Tibial artery (tissue), 4 donors: ENCODE measurements around the gene LDLRAD2.

Source experiments
- DNase-seq, 2 donors: peaks; one replicate each; pipeline ENCODE4 v3.0.0-alpha.2; 2019
- H3K27ac ChIP-seq, 2 donors: fragments of 200-600 bp; sonication (generic) in 1 of 2; 1 replicate in 1 of 2; 2 replicates in 1 of 2; pipeline ENCODE4 v1.5.1; 2018 to 2019; ENCODE audit warnings: mild to moderate bottlenecking in 1 of 2
- H3K27me3 ChIP-seq, 2 donors: fragments of 200-600 bp; sonication (generic) in 1 of 2; one replicate each; pipeline versions ENCODE4 v1.5.1 to v1.6.0; 2016 to 2019
- H3K36me3 ChIP-seq, 3 donors: fragments of 200-600 bp; sonication (generic) in 2 of 3; one replicate each; pipeline ENCODE4 v1.5.1; 2016 to 2019; ENCODE audit warnings: mild to moderate bottlenecking in 2 of 3
- H3K4me1 ChIP-seq, 4 donors: fragments of 200-600 bp; sonication (generic) in 2 of 4; 1 replicate in 3 of 4; 2 replicates in 1 of 4; pipeline ENCODE4 v1.5.1; 2016 to 2019
- H3K4me3 ChIP-seq, 2 donors: fragments of 200-600 bp; sonication (generic) in 1 of 2; 1 replicate in 1 of 2; 2 replicates in 1 of 2; pipeline ENCODE4 v1.5.1; 2018 to 2019; ENCODE audit warnings: mild to moderate bottlenecking in 2 of 2
- H3K9me3 ChIP-seq, 3 donors: fragments of 200-600 bp; sonication (generic) in 1 of 3; one replicate each; pipeline ENCODE4 v1.5.1; 2016 to 2019
- intact Hi-C: fragments of 100-400 bp; cut with DNase I; formaldehyde crosslinking; loops from one replicate; pipeline ENCODE4 v1.15.0; 2023; ENCODE audit warnings: low total_unique reads
- TF ChIP-seq, protein P1 (sequence below), 2 experiments: fragments of 200-600 bp in 1 of 2; fragments of 450-650 bp in 1 of 2; IDR thresholded peaks; one replicate each; pipeline ENCODE4 v1.5.1; 2017 to 2019; ENCODE audit warnings: antibody characterized with exemption in 2 of 2, mild to moderate bottlenecking in 1 of 2, moderate library complexity in 1 of 2

Gene LDLRAD2

DNA sequence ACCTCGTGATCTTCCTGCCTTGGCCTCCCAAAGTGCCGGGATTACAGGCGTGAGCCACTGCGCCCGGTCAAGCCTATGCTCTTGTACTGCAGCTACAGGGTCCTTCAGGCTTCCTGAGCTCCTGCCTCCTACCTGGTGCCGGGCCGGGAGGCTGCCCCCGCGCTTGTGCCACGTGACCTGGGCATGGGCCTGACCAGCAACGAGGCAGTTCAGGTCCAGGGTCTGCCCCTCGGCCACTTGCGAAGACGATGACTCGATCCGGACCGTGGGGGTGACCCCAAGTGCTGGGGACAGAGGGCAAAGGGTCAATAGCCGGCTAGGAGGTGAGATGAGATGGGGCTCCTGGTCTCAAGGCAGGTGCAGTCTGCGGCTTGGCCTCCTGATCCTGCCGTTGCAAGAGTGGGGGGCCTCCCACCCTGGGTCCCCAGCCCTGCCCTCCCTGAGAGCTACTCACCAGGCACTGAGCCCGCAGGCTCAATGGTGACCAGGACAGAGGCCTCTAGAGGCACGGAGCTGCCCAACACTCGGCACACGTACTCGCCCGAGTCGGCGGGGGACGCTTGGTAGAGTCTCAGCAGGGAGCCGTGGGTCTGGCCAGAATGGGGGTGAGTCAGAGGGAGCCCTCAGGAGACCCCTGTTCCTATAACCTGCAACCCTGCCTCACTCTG, 38.0 kb downstream of the LDLRAD2 start:
- Histone ChIP-seq H3K27ac (no peak overlapping the region), H3K4me1 (no peaks in the 10 kb centered on the region), H3K9me3 (no peaks in the 10 kb centered on the region), H3K4me3 (no peak overlapping the region), H3K27me3 (no peaks in the 10 kb centered on the region), H3K36me3 (peaks cover 99 to 100% (median 100%) of the 10 kb centered on the region in 3 donors)
- no peak for DNase-seq
- TF ChIP-seq, protein P1, sequence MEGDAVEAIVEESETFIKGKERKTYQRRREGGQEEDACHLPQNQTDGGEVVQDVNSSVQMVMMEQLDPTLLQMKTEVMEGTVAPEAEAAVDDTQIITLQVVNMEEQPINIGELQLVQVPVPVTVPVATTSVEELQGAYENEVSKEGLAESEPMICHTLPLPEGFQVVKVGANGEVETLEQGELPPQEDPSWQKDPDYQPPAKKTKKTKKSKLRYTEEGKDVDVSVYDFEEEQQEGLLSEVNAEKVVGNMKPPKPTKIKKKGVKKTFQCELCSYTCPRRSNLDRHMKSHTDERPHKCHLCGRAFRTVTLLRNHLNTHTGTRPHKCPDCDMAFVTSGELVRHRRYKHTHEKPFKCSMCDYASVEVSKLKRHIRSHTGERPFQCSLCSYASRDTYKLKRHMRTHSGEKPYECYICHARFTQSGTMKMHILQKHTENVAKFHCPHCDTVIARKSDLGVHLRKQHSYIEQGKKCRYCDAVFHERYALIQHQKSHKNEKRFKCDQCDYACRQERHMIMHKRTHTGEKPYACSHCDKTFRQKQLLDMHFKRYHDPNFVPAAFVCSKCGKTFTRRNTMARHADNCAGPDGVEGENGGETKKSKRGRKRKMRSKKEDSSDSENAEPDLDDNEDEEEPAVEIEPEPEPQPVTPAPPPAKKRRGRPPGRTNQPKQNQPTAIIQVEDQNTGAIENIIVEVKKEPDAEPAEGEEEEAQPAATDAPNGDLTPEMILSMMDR (IDR thresholded peaks at IDR 0.05): no peak
- intact Hi-C loops: no loop called here

DNA sequence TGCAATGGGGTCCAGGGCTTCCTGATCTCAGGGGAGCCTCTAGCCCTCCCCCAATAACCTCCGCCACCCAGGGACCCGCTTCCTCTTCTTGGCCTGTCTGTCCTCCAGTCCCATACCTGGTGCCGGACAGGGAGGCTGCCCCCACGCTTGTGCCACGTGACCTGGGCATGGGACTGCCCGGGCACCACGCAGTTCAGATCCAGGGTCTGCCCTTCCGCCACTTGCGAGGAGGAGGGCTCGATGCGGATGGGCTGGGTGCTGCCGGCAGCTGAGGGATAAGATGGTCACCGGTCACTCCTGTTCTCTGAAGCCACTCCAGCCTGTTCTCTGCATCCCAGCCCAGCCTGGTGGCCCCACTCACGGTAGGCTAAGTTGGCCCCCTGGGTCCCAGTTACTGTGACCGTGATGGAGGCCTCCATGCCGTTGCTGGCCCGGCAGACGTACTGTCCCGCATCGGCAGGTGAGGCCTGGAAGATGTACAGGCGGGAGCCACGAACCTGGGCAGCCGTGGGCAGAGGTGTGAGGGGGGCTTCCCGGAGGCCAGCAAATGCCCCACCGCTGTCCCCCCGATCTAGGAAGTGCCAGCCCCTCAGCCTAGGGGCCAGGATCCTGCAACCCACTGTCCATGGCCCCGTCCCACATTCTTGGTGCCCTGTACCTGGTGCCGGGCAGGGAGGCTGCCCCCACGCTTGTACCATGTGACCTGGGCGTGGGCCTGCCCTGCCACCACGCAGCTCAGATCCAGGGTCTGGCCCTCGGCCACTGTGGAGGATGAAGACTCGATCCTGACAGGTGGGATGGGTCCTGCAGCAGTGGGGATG, 39.6 kb downstream of the LDLRAD2 start:
- Histone ChIP-seq H3K36me3 (peaks cover 99 to 100% (median 100%) of the 10 kb centered on the region in 3 donors), H3K4me1 (no peaks in the 10 kb centered on the region), H3K27ac (no peak overlapping the region), H3K9me3 (no peaks in the 10 kb centered on the region), H3K4me3 (no peak overlapping the region), H3K27me3 (no peaks in the 10 kb centered on the region)
- no peak for DNase-seq
- TF ChIP-seq, protein P1 (IDR thresholded peaks at IDR 0.05): no peak
- intact Hi-C loops: no loop called here

DNA sequence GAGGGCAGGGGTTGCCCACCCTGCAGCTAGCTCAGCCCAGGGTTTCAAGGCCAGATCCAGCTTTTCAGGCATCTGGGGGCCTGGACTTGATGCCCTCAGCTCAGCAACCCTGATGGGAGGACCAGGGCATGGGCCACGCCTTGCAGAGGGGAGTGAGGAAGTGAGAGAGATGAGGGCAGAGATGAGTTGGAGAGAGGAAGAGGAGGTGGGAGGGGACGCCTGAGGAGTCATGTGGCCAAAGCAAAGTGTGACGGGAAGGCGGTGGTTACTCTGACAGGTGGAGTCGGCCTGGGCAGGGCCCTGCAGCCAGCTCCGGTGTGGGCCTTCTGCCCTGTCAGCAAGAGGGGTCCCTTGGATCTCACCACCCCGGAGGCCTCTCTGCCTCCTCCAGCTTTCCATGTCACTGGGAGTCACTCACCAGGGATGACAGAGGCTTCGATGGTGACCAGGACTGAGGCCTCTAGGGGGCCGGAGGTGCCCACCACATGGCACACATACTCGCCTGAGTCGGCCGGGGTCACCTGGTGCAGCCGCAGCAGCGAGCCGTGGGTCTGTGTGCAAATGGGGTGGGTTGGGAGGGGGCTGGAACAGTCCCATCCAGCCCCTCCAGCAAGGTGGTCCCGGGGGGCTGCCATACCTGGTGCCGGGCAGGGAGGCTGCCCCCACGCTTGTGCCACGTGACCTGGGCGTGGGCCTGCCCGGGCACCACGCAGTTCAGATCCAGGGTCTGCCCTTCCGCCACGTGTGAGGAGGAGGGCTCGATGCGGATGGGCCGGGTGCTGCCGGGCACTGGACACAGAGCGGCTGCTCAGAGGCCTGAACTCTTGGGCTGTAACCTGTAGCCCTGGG, 40.4 kb downstream of the LDLRAD2 start:
- no peaks in the 10 kb centered on the region for H3K9me3 ChIP-seq
- TF ChIP-seq, protein P1 (IDR thresholded peaks at IDR 0.05): no peak
- peaks cover 99 to 100% (median 100%) of the 10 kb centered on the region in 3 donors for H3K36me3 ChIP-seq
- intact Hi-C loops: no loop called here
- no peaks in the 10 kb centered on the region for H3K4me1 ChIP-seq
- no peaks in the 10 kb centered on the region for H3K27me3 ChIP-seq
- H3K4me3 ChIP-seq: no peak overlapping the region
- no peak for DNase-seq
- peak overlapping the region in 1 of 2 donors; percentile 2 for H3K27ac ChIP-seq

DNA sequence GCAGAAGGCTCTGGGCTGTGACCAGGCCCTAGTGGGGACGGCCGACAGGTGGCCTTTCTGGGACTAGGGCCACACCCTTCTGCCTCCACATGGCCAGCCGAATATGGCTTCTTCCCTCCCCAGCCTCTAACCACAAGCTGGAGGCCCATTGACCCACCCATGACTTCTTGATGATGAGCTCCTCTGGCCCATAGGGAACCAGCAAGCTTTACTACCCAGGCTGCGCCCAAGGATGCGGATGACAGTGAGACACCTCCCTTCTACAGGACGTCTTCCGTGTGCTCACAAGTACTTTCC, 41.0 kb downstream of the LDLRAD2 start:
- Histone ChIP-seq H3K27ac (peak overlapping the region in 1 of 2 donors; percentile 2), H3K36me3 (peaks cover 99 to 100% (median 100%) of the 10 kb centered on the region in 3 donors), H3K4me3 (no peak overlapping the region), H3K27me3 (no peaks in the 10 kb centered on the region), H3K9me3 (no peaks in the 10 kb centered on the region), H3K4me1 (no peaks in the 10 kb centered on the region)
- DNase-seq: no peak
- TF ChIP-seq, protein P1 (IDR thresholded peaks at IDR 0.05): no peak
- intact Hi-C loops: no loop called here

DNA sequence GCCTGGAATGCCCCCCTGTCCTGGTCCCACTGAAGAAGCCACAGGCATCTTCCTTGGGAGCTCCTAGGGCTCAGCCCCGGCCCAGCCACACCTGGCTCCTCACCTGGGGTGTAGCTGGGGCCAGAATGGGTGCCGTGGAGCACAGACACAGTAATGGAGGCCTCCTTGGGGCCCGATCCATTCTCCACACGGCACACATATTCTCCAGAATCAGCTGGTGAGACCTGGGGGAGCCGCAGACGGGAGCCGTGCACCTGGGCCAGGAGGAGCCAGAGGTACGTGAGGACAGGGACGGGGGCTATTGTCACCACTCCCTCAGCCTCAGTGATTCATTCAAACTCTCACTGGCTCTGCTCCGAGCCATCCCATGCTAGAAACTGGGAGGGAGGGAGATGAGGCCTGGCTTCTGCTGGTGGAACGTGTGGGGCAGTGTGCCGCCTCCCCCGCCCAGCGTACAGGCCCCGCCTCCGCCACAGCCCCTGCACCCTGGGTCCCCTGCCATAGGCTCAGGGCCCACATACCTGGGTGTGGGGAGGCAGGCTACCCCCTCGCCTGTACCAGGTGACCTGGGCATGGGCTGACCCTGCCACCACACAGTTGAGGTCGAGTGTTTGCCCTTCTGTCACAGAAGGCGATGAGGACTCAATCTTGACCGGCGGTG, 42.2 kb downstream of the LDLRAD2 start:
- Histone ChIP-seq H3K4me1 (no peaks in the 10 kb centered on the region), H3K36me3 (peaks cover 99 to 100% (median 100%) of the 10 kb centered on the region in 3 donors), H3K27ac (no peak overlapping the region), H3K27me3 (no peaks in the 10 kb centered on the region), H3K4me3 (no peak overlapping the region), H3K9me3 (no peaks in the 10 kb centered on the region)
- TF ChIP-seq, protein P1 (IDR thresholded peaks at IDR 0.05): no peak
- no peak for DNase-seq
- intact Hi-C loops: no loop called here
